Stimulated activated naive B cell treated with anti-CD40 and anti-IgM and Interleukin-4, amounts not matched to agents 10 μg/mL and 1 μg/mL and 100 μg/mL, for 72 hours (primary cell): ENCODE data around the gene PCDHB15.
"Not testable (repeated sequence)": the region's sequence is repeated elsewhere in the genome, so short reads cannot be mapped to it uniquely, and the experiment has no call there.

Source experiments
- ATAC-seq, 2 donors: fragments of 150-1000 bp; cut with Tn5 transposase; replicated peaks; 2 replicates each; pipeline ENCODE4 v1.10.0; 2021; ENCODE audit warnings: moderate library complexity in 1 of 2
- DNase-seq: peaks from one replicate; pipeline ENCODE4 v3.0.0; 2021
- H3K27ac Mint-ChIP-seq: one replicate; pipeline ENCODE4 v1.8.0; 2022; ENCODE audit warnings: mild to moderate bottlenecking, mixed read lengths
- H3K27me3 Mint-ChIP-seq, 2 donors: one replicate each; pipeline ENCODE4 v1.8.0; 2022; ENCODE audit warnings: mixed read lengths in 2 of 2
- H3K36me3 Mint-ChIP-seq, 2 donors: one replicate each; pipeline ENCODE4 v1.8.0; 2022; ENCODE audit warnings: mixed read lengths in 2 of 2, mild to moderate bottlenecking in 1 of 2
- H3K4me1 Mint-ChIP-seq, 2 donors: one replicate each; pipeline ENCODE4 v1.8.0; 2022; ENCODE audit warnings: mixed read lengths in 2 of 2, mild to moderate bottlenecking in 1 of 2
- H3K4me3 Mint-ChIP-seq, 2 donors: one replicate each; pipeline ENCODE4 v1.8.0; 2022; ENCODE audit warnings: mild to moderate bottlenecking in 2 of 2, mixed read lengths in 2 of 2, moderate library complexity in 1 of 2
- H3K9me3 Mint-ChIP-seq, 2 donors: one replicate each; pipeline ENCODE4 v1.8.0; 2022; ENCODE audit warnings: mixed read lengths in 2 of 2, mild to moderate bottlenecking in 1 of 2

PCDHB15 gene

DNA sequence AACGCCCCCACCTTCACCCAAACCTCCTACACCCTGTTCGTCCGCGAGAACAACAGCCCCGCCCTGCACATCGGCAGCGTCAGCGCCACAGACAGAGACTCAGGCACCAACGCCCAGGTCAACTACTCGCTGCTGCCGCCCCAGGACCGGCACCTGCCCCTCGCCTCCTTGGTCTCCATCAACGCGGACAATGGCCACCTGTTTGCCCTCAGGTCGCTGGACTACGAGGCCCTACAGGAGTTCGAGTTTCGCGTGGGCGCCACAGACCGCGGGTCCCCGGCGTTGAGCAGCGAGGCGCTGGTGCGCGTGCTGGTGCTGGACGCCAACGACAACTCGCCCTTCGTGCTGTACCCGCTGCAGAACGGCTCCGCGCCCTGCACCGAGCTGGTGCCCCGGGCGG, 20.4 kb upstream of the PCDHB15 start:
- H3K4me1 Mint-ChIP-seq, ATAC-seq, H3K36me3 Mint-ChIP-seq, DNase-seq, H3K27ac Mint-ChIP-seq, H3K4me3 Mint-ChIP-seq: not testable (repeated sequence)
- peaks cover 9 to 15% of the 10 kb centered on the region in 2 donors for H3K9me3 Mint-ChIP-seq
- peaks cover 51 to 64% of the 10 kb centered on the region in 2 donors for H3K27me3 Mint-ChIP-seq

DNA sequence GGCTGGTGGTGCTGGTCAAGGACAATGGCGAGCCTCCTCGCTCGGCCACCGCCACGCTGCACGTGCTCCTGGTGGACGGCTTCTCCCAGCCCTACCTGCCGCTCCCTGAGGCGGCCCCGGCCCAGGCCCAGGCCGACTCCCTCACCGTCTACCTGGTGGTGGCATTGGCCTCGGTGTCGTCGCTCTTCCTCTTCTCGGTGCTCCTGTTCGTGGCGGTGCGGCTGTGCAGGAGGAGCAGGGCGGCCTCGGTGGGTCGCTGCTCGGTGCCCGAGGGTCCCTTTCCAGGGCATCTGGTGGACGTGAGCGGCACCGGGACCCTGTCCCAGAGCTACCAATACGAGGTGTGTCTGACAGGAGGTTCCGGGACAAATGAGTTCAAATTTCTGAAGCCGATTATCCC, 19.8 kb upstream of the PCDHB15 start:
- Mint-ChIP-seq H3K9me3 (peaks cover 6 to 12% of the 10 kb centered on the region in 2 donors), H3K27me3 (peaks cover 45 to 58% of the 10 kb centered on the region in 2 donors)
- ATAC-seq, H3K27ac Mint-ChIP-seq, H3K36me3 Mint-ChIP-seq, H3K4me1 Mint-ChIP-seq, H3K4me3 Mint-ChIP-seq, DNase-seq: not testable (repeated sequence)

DNA sequence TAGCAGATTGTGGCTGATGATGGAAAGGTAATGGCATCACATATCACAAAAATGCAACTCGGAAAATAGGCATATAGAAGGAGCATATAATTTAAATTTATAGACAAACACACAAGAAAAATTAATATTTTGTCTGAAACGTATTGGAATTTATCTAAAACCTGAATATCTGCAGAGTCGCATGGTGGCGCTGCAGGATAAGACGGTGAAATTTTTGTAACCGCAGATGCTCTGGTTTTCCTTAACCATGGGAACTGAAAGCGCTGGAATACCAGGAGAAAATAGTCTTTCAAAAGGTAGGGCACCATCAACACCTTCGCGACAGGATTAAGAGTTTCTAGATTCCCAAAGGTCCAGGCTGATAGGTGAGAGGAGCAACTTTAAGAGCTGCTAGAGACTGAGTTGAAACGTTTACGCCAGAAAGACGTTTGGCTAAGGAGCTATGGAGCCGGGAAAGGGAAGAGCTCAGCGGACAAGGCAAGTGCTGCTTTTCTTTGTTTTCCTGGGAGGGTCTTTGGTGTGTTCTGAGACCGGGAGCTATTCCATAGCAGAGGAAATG, 11.0 kb upstream of the PCDHB15 start:
- H3K4me3 Mint-ChIP-seq, result no peak overlapping the region
- ATAC-seq, result no peak
- H3K36me3 Mint-ChIP-seq, result peaks cover 4 to 11% of the 10 kb centered on the region in 2 donors
- H3K27me3 Mint-ChIP-seq, result peaks cover 33 to 51% of the 10 kb centered on the region in 2 donors
- no peak overlapping the region for H3K27ac Mint-ChIP-seq
- H3K9me3 Mint-ChIP-seq, result peaks cover 22 to 24% of the 10 kb centered on the region in 2 donors
- no peaks in the 10 kb centered on the region for H3K4me1 Mint-ChIP-seq
- DNase-seq, result no peak

DNA sequence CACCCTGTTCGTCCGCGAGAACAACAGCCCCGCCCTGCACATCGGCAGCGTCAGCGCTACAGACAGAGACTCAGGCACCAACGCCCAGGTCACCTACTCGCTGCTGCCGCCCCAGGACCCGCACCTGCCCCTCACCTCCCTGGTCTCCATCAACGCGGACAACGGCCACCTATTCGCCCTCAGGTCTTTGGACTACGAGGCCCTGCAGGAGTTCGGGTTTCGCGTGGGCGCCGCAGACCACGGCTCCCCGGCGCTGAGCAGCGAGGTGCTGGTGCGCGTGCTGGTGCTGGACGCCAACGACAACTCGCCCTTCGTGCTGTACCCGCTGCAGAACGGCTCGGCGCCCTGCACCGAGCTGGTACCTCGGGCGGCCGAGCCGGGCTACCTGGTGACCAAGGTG, 9.3 kb upstream of the PCDHB15 start:
- H3K9me3 Mint-ChIP-seq, result peaks cover 29 to 36% of the 10 kb centered on the region in 2 donors
- H3K27me3 Mint-ChIP-seq, result peaks cover 47 to 68% of the 10 kb centered on the region in 2 donors
- not testable (repeated sequence) for H3K4me3 Mint-ChIP-seq, H3K4me1 Mint-ChIP-seq, DNase-seq, H3K27ac Mint-ChIP-seq, ATAC-seq
- peaks cover 4 to 19% of the 10 kb centered on the region in 2 donors for H3K36me3 Mint-ChIP-seq

DNA sequence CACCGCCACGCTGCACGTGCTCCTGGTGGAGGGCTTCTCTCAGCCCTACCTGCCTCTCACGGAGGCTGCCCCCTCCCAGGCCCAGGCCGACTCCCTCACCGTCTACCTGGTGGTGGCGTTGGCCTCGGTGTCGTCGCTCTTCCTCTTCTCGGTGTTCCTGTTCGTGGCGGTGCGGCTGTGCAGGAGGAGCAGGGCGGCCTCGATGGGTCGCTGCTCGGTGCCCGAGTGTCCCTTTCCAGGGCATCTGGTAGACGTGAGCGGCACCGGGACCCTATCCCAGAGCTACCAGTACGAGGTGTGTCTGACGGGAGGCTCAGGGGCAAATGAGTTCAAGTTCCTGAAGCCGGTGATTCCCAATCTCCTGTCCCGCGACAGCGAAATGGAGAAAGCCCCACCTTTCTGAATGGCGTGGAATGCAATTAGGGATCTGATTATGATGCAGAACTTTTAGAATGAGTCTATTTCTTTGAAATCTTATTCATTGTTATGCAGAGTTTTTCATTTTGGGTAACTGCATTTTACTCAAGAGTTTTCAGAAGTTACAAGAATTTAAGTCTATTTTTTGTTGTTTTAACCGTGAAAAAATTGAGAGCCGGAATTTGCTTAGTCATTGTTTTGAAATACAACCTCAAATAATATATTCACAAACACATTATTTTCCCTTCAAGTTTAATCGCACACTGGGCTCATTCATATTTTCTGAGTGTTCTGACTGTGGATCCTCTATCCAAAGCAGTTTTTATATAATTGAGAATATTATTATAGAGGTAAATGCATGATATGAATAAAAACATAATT, 8.5 kb upstream of the PCDHB15 start:
- no peak for DNase-seq
- Mint-ChIP-seq H3K4me1 (no peaks in the 10 kb centered on the region), H3K27me3 (peaks cover 52 to 74% of the 10 kb centered on the region in 2 donors), H3K27ac (peak overlapping the region; percentile 69), H3K36me3 (peaks cover 4 to 21% of the 10 kb centered on the region in 2 donors), H3K9me3 (peaks cover 24 to 37% of the 10 kb centered on the region in 2 donors), H3K4me3 (no peak overlapping the region)
- no peak for ATAC-seq

DNA sequence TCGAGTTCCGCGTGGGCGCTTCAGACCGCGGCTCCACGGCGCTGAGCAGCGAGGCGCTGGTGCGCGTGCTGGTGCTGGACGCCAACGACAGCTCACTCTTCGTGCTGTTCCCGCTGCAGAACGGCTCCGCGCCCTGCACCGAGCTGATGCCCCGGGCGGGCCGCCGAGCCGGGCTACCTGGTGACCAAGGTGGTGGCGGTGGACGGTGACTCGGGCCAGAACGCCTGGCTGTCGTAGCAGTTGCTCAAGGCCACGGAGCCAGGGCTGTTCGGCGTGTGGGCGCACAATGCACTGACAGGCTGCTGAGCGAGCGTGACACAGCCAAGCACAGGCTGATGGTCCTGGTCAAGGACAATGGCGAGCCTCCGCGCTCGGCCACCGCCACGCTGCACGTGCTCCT, 3.7 kb upstream of the PCDHB15 start:
- ATAC-seq, result no peak
- Mint-ChIP-seq H3K4me3 (no peak overlapping the region), H3K4me1 (no peaks in the 10 kb centered on the region), H3K36me3 (peaks cover 8 to 30% of the 10 kb centered on the region in 2 donors), H3K27me3 (peaks cover 55 to 81% of the 10 kb centered on the region in 2 donors), H3K27ac (no peak overlapping the region), H3K9me3 (peaks cover 33 to 34% of the 10 kb centered on the region in 2 donors)
- DNase-seq, result no peak

DNA sequence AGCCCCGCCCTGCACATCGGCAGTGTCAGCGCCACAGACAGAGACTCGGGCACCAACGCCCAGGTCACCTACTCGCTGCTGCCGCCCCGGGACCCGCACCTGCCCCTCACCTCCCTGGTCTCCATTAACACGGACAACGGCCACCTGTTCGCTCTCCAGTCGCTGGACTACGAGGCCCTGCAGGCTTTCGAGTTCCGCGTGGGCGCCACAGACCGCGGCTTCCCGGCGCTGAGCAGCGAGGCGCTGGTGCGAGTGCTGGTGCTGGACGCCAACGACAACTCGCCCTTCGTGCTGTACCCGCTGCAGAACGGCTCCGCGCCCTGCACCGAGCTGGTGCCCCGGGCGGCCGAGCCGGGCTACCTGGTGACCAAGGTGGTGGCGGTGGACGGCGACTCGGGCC, 1.8 kb downstream of the PCDHB15 start:
- H3K27ac Mint-ChIP-seq, DNase-seq, H3K4me3 Mint-ChIP-seq, ATAC-seq, H3K4me1 Mint-ChIP-seq: not testable (repeated sequence)
- H3K27me3 Mint-ChIP-seq, result peaks cover 24 to 49% of the 10 kb centered on the region in 2 donors
- peaks cover 20 to 34% of the 10 kb centered on the region in 2 donors for H3K9me3 Mint-ChIP-seq
- H3K36me3 Mint-ChIP-seq, result peaks cover 9 to 20% of the 10 kb centered on the region in 2 donors

DNA sequence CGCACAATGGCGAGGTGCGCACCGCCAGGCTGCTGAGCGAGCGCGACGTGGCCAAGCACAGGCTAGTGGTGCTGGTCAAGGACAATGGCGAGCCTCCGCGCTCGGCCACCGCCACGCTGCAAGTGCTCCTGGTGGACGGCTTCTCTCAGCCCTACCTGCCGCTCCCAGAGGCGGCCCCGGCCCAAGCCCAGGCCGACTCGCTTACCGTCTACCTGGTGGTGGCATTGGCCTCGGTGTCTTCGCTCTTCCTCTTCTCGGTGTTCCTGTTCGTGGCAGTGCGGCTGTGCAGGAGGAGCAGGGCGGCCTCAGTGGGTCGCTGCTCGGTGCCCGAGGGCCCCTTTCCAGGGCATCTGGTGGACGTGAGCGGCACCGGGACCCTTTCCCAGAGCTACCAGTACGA, 2.2 kb downstream of the PCDHB15 start:
- peaks cover 19 to 34% of the 10 kb centered on the region in 2 donors for H3K9me3 Mint-ChIP-seq
- H3K27me3 Mint-ChIP-seq, result peaks cover 23 to 45% of the 10 kb centered on the region in 2 donors
- H3K4me3 Mint-ChIP-seq, result not testable (repeated sequence)

DNA sequence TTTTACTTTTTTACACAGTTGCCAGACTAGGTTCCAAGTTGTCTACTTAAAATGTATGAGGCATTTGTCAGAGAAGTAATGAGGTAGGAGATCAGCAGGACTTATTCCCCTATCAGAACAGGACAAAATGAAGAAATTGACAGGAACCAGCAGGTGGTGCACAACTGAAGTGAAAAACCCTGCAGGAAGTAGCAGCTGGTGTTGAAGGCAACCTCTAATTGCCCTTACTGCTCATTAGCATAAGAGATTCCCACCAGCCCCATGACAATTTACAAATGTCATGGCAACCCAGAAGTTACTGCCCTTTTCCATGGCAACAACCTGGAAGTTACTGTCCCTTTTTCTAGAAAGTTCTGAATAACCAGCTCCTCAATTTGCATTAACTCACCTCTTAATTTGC, 5.4 kb downstream of the PCDHB15 start:
- H3K27me3 Mint-ChIP-seq, result peaks cover 0 to 16% of the 10 kb centered on the region in 2 donors
- no peak overlapping the region for H3K4me3 Mint-ChIP-seq
- ATAC-seq (no peak), DNase-seq (no peak)
- H3K4me1 Mint-ChIP-seq, result no peaks in the 10 kb centered on the region
- H3K36me3 Mint-ChIP-seq, result peaks cover 8 to 13% of the 10 kb centered on the region in 2 donors
- H3K27ac Mint-ChIP-seq, result no peak overlapping the region
- peaks cover 21 to 30% of the 10 kb centered on the region in 2 donors for H3K9me3 Mint-ChIP-seq

More for the DNA sequence above, 2.2 kb downstream of the PCDHB15 start:
- DNase-seq, ATAC-seq, H3K27ac Mint-ChIP-seq, H3K4me1 Mint-ChIP-seq: not testable (repeated sequence)
- peaks cover 8 to 19% of the 10 kb centered on the region in 2 donors for H3K36me3 Mint-ChIP-seq

DNA sequence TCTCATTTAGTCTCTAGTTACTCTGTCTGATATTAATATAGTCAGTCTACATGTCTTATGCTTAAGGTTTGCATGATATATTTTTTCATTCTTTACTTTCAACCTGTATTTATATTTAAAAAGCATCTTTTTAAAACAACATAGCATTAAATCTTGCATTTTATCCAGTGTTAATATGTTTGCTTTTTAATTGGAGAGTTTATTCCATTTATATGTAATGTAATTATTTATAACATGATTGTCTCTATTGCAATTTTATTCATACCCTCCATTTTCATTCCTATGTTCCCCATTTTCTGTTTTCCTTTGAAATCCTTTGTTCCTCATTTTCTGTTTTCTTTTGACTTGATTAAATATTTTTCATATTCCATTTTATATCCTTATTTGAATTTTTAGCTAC, 13.3 kb downstream of the PCDHB15 start:
- no peak overlapping the region for H3K4me3 Mint-ChIP-seq
- DNase-seq (no peak), ATAC-seq (no peak)
- H3K9me3 Mint-ChIP-seq, result peaks cover 29 to 31% of the 10 kb centered on the region in 2 donors
- no peak overlapping the region for H3K27ac Mint-ChIP-seq
- H3K27me3 Mint-ChIP-seq, result no peaks in the 10 kb centered on the region
- peaks cover 15 to 34% of the 10 kb centered on the region in 2 donors for H3K36me3 Mint-ChIP-seq
- H3K4me1 Mint-ChIP-seq, result no peaks in the 10 kb centered on the region

DNA sequence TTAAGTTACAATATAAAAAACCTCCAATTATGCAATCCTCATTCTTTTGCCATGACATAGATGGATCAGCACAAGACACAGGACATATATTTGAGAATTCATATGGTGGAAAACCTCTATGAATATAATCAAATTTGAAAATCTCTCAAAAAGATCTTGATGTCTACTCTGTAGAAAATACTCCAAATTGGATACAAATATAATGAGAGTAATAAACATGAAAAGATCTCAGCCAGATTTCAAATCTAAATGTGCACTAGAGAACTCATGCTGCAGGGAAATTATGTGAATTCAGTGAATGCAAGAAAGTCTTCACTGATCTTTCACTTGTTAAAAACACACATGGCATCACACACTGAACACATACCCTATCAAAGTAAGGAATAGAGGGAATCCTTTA, 13.8 kb downstream of the PCDHB15 start:
- Mint-ChIP-seq H3K4me1 (no peaks in the 10 kb centered on the region), H3K27me3 (no peaks in the 10 kb centered on the region), H3K4me3 (no peak overlapping the region), H3K36me3 (peaks cover 15 to 36% of the 10 kb centered on the region in 2 donors), H3K27ac (no peak overlapping the region), H3K9me3 (peaks cover 29 to 34% of the 10 kb centered on the region in 2 donors)
- no peak for DNase-seq
- ATAC-seq, result no peak

DNA sequence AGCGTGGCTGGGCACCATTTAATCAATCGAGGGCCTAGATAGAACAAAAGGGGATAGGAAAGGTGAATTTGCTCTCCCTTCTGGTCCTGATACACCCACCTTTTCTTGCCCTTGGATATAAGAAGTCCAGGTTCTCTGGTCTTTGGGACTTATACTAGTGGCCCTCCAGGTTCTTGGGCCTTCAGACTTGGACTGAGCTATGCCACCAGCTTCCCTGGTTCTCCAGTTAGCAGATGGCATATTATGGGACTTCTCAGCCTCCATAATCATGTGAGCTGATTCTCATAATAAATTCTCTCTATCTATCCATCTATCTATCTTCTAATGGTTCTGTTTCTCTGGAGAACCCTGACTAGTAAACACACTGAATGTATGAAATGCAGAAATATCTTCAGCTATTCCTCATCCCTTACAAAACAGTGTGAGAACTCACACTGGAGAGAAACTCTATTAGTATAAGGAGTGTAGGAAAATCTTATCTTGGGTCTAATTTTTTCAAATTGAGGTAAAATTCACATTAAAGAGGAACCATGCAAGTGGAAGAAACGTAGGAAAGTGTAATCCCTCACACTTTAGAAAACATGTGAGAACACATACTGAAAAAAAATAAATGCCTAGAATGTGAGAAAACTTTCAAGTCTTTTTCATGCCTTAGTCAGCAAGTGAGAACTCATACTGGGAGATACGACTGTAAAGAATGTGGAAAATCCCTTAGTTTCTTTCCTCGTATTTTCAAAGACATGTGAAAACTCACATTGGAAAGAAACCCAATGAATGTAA, 15.5 kb downstream of the PCDHB15 start:
- Mint-ChIP-seq H3K4me3 (no peak overlapping the region), H3K9me3 (peaks cover 25 to 29% of the 10 kb centered on the region in 2 donors), H3K36me3 (peaks cover 18 to 37% of the 10 kb centered on the region in 2 donors), H3K27me3 (no peaks in the 10 kb centered on the region), H3K27ac (no peak overlapping the region), H3K4me1 (no peaks in the 10 kb centered on the region)
- DNase-seq (no peak), ATAC-seq (no peak)

DNA sequence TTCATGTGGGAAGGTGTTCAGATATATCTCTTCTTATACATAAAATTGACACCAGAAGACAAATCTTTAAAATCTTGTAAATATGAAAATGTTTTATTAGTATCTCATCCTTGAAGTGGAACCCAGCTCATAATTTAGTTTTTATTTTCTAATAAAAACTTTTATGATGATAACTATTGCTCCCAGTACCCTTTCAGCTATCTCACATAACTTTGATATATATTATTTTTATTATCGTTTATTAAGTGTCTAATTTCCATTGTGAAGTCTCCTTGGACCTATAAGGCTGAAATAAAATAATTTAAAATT, 16.0 kb downstream of the PCDHB15 start:
- H3K9me3 Mint-ChIP-seq, result peaks cover 29 to 31% of the 10 kb centered on the region in 2 donors

DNA sequence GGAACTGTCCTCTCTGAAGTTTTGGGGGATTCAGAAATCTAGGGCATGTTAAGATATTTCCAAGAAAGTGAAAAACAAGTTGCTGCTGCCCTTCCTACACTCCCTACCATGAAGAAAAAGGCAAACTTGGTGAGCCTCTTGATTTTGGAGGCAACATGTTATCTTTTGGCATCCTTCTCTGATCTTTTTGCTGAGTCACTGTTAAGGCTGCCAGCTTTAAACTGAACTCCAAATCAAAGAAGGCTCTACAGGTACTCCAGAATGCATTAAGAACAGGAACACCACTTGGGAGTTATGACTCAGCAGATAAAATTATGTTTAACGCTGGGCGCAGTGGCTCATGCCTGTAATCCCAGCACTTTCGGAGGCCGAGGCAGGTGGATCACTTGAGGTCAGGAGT, 24.0 kb downstream of the PCDHB15 start:
- no peak overlapping the region for H3K4me3 Mint-ChIP-seq
- H3K27me3 Mint-ChIP-seq, result no peaks in the 10 kb centered on the region
- peaks cover 45% of the 10 kb centered on the region in 2 donors for H3K9me3 Mint-ChIP-seq
- H3K27ac Mint-ChIP-seq, result peak overlapping the region; percentile 31
- ATAC-seq (no peak), DNase-seq (no peak)
- peaks cover 28 to 62% of the 10 kb centered on the region in 2 donors for H3K36me3 Mint-ChIP-seq
- no peaks in the 10 kb centered on the region for H3K4me1 Mint-ChIP-seq

More for the DNA sequence above, 16.0 kb downstream of the PCDHB15 start:
- ATAC-seq (no peak), DNase-seq (no peak)
- no peaks in the 10 kb centered on the region for H3K4me1 Mint-ChIP-seq
- no peak overlapping the region for H3K4me3 Mint-ChIP-seq
- H3K27ac Mint-ChIP-seq, result no peak overlapping the region
- peaks cover 23 to 40% of the 10 kb centered on the region in 2 donors for H3K36me3 Mint-ChIP-seq
- H3K27me3 Mint-ChIP-seq, result no peaks in the 10 kb centered on the region
